Activated CD4-positive, alpha-beta T cell treated with anti-CD3 and anti-CD28 coated beads for 4 hours (primary cell): ENCODE data around the gene TKT.
A peak's percentile ranks its signal among the peaks of the same experiment; 100 is the strongest.

Experiments
- DNase-seq, 2 donors: peaks; one replicate each; pipeline ENCODE4 v3.0.0-alpha.2; 2020

TKT gene

DNA sequence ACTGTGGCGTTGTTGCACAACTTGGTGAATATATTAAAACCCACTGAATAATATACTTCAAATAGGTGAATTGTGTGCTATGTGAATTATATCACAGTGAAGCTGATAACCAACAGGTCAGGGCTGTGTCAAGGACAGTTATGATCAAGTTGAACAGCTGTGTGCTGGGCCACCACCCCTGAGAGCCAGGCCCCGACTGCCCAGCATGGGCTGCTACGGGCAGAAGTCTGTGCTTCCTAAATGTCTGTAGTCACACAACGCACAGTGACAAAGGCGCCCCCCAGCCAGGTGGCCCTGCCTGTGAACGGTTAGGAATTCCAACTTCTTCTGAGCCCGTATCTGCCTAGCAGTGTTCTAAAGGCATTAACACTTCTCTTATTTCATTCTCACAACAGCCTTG, 32.8 kb downstream of the TKT start:
- no peak for DNase-seq

DNA sequence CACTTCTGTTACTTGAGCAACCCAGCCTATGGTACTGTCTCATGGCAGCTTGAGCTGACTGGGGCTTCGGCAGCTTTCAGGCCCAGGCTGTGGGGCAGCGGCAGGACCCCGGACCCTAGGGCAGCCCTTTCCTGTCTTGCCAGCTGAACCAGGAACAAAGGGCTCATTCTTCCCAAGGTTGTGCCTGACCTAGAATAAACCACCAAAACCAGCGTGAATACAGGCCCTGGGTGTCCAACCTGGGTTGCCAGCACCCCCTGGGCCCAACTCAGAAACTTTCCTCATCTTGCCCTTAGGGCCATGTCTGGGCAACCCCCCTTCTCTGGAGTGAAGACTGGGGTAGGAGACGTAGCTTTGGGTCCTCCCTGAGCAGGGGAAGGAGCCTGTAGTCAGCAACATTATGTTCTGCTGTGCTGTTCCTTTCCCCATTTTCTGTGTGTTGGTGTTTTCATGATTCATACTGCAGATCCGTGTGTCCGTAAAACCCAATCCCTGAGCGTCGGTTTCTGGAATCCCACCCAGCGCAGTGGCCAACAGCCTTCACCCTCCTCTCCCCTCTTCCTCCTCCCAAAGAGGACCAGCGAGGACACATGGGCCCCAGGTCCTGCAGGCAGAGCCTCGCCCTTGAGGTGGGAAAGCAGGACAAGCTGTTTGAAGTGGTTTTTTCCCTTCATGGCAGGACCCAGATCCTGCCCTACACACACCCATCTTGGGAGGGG, 33.5 kb downstream of the TKT start:
- no peak for DNase-seq

DNA sequence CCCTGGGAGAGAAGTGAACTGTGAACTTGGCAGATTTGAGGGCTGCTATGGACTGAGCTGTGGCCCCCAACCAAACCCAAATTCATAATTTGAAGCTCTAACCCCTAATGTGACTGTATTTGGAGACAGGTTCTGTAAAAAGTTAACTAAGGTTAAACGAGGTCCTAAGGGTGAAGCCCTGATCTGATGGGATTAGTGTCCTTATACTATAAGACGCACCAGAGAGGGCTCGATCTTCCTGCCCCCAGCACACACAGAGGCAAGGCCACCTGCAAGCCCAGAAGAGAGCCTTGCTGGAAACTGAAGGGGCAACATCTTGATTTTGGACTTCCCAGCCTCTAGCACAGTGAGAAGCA, 34.0 kb downstream of the TKT start:
- no peak for DNase-seq

DNA sequence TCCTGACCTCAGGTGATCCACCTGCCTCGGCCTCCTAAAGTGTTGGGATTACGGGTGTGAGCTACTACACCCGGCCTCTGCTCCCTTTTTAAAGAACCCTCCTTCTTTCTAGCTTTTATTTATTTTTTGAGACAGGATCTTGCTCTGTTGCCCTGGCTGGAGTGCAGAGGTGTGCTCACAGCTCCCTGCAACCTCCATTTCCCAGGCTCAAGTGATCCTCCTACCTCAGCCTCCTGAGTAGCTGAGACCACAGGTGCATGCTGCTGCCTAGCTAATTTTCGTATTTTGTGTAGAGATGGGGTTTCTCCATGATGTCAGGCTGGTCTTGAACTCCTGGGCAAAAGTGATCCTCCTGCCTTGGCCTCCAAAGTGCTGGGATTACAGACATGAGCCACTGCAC, 34.5 kb downstream of the TKT start:
- DNase-seq = no peak

DNA sequence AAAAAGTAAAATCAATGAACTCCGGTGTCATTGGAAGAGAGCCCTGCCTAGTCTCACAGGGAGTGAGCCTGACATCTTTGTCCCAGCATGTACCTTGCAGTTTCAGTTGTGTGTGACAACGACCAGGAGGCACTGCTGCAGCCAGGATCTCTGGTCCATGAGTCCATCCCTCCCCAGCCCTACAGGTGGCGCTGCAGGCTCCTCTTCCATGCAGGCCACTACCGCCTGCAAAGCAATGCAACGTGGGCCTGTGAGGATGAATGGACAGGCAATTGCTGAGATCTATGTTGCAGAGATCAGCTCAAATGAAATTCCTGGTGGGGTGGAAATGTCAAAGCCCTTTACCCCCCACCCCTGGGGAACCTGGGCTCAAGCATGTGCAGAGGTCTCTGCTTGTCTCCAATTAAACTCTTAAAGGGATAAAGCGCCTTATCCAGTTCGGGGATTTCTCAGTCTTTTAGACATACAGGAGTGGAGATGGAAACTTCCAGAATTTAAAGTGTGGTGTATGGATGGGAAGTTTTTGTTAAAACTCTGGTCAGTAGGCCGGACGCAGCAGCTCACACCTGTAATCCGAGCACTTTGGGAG, 35.8 kb downstream of the TKT start:
- DNase-seq = peak; percentile 60 to 73

DNA sequence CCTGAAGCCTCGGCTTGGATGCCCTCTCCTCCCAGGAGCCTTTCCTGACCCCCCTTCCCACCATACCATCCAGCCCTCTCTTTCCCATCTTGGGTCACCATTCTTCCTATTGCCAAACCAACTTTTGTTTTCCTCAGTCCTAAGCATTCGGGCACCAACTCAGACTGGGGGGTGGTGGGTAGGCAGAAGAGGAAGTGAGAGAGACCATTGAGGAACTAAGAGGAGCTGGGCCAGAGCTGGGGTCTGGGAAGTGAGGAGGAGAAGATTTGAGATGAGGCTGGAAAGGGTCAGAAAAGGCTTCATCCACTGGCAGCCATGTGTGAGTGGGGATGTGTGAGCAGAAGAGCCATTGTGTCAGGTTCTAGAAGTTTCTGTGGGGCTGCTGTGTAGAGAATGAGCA, 37.7 kb downstream of the TKT start:
- no peak for DNase-seq

DNA sequence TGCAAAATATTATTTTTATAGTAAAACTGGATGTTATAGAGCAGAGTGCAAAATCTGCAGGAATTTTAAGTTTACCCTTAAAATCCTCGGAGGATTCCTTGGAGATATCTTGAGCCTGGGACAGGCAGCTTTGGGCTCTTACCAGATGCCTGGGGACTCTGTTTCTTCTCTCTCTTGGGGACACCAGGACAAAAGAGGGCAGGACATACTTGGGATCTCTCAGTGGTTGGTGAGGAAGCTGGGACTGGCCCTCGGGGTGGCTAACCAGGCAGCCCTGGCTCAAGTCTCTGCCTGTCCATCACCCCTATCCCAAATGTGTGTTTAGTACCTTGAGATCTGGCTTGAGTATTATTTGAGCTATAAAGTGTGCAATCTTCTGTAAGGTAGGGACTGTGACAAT, 38.6 kb downstream of the TKT start:
- no peak for DNase-seq

DNA sequence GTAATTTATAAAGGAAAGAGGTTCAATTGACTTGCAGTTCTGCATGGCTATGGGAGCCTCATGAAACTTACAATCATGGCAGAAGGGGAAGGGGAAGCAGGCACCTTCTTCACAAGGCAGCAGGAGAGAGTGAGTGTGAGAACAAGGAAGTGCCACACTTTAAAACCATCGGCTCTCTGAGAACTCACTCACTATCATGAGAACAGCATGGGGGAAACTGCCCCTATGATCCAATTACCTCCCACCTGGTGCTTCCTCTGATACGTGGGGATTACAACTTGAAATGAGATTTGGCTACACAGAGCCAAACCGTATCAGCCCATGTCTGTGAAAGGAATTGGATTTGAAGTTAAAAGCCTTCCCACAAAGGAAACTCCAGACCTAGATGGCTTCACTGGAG, 39.1 kb downstream of the TKT start:
- DNase-seq = no peak

DNA sequence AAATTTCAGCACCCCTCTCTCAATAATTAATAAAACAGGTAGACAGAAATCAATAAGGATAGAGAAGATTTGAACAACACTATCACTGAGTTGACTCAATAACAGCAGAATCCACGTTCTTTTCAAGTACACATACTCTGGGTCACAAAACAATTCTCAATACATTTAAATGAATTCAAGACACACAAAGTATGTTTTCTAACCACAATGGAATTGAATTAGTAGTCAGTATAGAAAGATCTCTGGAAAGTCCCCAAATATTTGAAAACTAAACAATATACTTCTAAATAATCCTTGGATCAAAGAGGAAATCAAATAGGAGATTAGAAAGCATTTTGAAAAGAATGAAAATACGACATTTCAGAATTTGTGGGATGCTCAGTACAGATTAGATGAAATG, 40.0 kb downstream of the TKT start:
- DNase-seq = no peak

DNA sequence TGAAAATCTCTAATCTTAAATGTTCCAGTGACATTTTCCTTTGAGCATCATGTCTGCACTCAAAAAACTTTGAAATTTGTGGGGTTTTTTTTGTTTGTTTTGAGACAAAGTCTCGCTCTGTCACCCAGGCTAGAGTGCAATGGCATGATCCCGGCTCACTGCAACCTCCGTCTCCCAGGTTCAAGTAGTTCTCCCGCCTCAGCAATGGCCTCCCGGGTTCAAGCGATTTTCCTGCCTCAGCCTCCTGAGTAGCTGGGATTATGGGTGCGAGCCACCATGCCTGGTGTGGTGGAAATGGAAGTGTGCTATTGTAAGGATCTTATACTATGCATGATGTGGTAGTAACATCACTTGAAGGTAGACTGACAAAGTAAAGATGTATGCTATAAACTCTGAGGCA, 42.5 kb downstream of the TKT start:
- DNase-seq = no peak

DNA sequence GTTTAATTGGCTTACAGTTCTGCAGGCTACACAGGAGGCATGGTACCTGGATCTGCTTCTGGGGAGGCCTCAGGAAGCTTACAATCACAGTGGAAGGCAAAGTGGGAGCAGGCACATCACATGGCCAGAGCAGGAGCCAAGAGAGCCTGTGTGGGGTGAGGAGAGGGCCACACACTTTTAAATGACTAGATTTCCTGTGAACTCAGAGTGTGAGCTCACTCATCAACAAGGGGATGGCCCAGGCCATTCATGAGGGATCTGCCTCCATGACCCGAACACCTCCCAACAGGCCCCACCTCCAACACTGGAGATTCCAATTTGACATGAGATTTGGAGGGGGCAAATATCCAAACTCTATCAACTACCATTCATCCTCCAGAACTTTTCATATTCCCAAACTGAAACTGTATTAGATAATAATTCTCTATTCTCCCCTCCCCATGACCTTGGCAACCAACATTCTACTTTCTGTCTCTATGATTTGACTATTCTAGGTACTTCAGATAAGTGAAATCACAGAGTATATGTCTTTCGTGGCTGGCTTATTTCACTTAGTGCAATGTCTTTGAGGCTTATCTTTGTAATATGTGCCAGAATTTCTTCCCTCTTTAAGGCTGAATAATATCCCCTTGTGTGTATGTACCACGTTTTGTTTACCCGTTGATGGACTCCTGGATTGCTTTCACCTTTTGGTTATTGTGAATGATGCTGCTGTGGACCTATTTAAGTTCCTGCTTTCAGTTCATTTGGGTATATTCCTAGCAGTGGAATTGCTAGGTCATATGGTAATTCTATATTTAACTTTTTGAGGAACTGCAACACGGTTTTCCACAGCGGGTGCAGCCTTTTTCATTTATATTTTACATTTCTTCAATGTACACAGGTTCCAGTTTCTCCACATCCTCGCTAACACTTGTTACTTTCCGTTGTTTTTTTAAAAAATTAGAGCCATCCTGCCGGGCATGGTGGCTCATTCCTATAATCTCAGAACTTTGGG, 43.8 kb downstream of the TKT start:
- no peak for DNase-seq

DNA sequence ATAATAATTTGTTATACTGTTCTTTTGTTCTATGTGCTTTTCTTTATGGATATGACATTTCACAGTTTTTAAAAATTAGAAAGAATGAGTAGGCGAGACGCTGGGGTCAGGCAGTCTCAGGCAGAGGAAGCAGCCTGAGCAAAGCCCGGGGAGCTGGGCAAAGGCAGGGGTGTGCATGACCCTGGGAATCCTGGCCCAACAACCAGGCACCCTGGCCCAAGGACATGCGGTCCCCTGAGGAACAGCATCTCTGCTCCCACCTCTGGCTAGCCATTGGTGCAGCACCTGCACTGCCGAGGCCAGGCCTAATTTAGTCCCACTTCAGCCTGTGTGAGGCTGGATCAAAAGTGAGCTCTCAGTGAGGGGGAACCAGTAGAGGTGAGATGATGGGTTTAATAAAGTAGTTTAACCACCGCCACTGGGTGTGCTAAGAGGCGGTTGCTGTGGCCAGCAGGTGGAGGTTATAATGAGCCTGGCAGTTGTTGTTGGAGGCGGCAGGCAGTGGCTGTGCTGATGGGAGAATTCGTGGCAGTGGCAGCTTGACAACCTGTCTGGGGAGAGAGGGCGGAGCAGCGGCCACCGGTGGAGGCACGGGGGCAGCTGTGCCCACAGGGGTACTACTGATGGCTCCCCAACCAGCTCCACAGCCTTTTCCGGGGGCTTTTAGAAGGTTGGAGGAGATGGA, 53.3 kb downstream of the TKT start:
- no peak for DNase-seq

DNA sequence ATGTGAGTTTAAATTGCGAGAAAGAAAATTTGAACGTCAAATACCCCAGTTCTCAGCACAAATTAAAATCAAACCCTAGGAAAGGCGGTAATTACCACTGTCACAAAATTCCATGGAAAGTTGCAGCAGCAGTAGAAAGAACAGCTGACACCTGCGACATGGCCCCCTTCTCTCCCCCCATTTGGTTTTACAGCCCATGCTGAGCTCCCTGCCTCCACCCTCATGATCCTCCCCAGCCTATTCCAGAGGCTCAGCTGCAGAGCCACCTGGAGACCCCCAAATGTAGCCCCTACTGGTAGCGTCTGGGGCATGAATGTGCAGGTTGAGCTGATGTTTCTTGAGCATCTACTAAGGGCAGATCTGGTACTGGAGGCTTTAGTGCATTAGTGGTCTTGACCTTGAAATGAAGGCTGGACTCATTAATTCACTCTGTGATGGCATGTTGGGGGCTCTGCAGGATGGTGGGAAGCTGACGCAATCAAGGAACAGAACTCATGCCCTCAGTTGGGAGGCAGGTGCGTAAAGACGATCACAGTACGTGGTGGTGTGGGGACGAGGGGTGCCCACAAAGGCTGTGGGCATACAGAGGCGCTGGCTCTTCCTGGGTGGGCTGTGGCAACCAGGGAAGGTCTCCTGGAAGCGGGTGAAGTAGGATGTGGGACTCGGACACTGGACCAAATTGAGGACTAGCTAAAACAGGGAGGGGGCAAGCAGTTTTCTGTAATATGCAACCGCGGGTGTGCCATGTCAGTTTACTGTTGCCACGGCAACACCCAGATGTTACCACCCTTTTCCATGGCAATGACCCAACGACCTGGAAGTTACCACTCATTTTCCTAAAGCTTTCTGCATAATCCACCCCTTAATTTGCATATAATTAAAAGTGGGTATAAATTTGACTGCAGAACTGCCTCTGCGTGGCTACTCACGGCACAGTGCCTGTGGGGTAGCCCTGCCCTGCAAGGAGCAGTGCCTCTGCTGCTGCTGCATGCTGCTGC, 55.0 kb downstream of the TKT start:
- DNase-seq = no peak

DNA sequence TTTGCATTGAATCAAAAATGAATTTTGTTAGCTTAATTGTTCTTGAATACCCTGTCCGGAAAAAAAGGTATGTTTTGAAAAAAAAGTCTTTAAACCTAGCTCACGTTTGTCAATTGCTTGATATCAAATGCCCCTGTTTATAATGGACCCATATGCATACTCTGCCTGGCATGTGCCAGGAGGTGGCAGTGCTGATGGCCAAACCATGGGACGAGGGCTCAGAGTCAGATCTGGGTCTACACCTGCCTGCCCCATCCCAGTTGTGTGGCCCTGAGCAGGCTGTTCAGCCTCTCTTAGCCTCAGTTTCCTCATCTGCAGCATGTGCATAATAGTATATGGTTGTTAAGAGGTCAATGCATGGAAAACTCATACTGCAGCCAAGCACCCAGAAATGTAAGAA, 56.0 kb downstream of the TKT start:
- DNase-seq = no peak

DNA sequence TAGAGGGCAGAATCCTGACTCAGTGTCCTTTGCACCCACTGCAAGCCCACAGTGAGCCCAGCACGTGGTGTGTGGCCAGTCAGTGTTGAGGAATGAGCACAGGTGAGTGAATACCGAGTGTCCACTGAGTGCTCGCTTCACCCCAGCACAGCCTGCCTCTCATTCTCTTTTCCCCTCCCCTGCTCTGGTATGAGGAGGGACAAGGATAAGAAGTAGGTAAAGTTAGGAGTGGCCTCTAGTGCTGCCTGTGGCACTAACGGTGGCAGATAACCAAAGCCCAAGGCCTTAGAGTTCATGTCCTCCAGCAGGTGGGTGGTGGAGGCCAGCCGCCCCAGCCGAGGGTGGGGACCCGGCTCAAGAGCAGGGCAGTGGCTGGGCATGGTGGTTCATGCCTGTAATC, 56.8 kb downstream of the TKT start:
- DNase-seq = no peak

DNA sequence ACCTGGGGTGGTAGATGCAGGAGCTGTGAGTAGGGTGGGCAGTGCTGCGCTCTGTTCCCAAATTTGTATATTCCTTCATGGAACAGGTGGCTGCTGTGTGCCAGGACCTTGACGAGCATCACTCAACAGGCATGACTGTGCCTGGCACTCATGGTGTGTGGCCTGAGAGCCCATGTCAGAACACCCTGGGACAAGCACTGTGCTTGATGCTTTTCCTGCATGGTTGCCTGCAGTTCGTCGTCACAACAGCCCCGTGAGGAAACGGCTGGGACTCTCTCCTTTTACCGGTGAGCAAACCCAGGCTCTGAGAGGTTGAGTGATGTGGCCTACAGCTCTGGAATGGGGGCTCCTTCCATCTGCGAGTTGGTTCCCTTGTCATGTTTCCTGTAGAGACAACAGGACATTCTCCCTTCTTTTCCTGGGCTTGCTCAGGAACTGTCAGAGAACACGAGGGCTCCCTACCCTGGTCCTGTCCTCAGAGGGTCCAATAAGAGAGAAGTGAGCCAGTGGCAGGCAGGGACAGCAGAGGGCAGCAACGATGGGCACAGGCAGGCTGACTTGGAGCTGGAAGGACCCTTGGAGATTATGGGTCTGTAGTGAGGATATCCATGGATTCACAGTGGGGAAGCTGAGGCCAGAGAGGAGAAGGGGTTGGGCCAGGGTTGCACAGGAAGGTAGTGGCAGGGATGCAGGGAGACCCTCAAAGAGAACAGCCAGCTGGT, 57.4 kb downstream of the TKT start:
- DNase-seq = no peak

DNA sequence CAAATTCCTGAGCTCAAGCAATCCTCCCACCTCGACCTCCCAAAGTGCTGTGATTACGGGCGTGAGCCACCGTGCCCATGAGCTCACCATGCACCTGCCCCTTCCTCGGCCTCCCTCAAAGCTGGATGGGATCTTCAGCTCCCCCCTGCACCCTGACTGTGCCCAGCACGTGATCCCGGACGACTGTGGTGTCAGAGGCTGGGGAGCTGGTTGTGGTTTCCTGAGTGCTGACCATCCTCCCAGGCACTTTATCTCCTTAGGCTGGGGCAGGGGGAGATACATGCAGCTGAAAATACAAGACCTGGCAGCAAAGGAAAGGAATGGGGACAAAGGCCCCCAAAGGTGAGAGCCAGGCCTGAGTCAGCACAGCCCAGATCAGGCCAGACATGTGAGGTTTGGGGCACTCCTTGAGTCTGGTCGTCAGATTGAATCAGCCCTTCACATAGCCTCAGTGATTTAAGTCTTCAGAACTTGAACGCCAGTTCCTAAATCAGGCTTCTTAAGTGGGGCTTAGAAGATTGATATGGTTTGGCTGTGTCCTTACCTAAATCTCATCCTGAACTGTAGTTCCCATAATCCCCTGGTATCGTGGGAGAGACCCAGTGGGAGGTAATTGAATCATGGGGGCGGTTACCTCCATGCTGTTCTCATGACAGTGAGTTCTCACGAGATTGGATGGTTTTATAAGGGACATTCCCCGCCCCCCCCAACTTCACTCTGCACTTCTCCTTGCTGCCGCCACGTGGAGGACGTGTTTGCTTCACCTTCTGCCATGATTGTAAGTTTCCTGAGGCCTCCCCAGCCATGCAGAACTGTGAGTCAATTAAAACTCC, 59.0 kb downstream of the TKT start:
- DNase-seq = peak; percentile 31 to 48

DNA sequence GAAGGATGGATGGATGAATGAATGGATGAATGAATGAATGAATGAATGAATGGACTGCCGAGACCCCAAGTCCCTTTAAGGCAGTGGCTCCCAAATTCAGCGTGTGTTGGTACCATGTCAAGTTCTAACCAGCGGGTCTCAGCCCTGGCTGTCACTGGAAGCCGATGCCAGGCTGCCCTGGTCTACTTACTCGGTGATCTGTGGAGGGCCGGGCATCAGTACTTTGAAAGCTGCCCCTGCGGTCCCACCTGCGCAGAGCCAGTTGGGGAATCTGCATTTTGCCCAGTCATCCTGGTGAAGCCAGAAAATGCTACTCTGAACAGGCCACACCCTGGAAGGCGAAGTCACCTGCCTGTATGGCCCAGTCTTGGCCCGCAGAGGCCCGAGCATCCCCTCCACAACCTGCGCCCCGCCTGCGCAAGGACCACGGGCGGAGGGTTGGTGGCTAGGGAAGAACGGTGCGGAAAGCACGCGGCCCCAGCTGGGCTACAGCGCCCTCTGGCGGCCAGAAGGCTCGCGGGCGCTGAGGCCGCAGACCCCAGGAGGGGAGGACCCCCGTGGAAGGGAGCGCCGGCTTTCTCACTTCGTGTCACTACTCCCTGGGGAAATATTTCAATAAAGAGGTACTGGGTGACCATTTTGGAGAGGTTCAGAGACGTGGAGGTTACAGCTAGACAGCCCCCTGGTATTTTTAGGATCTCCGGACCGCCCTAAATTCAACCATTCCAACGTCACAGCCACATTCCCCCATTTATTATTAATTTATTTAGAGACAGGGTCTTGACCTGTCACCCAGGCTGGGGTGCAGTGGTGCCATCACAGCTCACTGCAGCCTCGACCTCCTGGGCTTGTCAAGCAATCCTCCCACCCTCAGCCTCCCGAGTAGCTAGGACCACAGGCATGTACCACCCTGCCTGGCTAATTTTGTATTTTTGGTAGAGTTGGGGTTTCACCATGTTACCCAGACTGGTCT, 59.9 kb downstream of the TKT start:
- peak; percentile 44 to 50 for DNase-seq

DNA sequence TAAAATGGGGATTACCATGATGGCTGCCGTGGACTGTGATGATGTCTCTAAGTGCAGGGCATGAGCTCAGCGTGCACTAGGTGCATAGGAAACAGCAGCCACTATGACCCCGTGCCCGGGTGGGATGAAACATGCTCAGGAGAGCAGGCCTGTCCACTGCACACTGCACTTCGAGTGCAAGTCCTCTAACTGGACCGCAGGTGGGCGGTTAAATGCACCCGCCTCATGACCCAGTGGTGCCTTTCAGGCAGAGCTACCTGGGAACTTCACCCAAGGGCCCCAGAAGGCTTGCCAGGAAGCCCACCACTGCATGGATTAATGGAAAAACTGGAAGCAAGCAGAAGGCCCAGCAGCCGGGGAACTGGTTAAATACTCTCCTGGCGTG, 60.8 kb downstream of the TKT start:
- DNase-seq = no peak
